LoVo (cell line): ENCODE results near the gene CORO6.

Experiments used
- DNase-seq: peaks from one replicate; pipeline ENCODE4 v3.0.0-alpha.2; 2016; ENCODE audit warnings: low spot score

The CORO6 gene

GRCh38 chr17:29612404-29613280 is 10.1 kb downstream of the CORO6 start:
- DNase-seq, result no peak

- DNase-seq, result no peak
Observed at GRCh38 chr17:29612094-29612403, 10.7 kb downstream of the CORO6 start.

DNA sequence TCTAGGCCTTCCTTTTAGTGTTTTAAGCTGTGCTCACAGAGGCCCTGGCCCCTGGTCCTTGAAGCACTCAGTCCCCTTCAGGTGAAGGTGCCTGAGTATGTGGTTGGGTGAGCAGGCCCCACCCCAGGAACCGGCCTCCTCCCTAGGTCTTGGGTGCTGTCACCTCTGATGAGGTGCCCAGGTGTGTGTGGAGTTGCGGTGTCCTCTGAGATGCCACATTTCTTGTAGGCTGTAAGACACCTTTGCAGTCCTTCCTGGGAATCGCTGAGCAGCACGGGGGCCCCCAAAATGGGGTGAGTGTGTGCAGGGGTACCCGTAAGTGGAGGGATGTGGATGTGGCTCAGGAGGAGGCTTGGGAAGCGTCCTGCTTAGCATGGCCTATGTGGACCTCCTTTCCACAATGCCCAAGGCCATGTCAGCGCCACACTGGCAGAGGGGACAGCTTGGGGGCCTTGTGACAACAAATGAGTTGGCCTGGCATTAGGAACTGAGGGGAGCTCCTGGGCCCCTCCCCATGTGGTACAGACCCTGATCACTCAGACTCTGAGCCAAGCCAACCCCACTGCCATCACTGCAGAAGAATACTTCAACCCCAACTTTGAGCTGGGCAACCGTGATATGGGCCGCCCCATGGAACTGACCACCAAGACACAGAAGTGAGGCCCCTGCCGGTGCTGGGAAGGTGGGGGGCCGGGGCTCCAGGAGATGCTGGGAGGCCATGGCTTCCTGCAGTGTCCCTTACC is 11.2 kb downstream of the CORO6 start:
- no peak for DNase-seq

DNA sequence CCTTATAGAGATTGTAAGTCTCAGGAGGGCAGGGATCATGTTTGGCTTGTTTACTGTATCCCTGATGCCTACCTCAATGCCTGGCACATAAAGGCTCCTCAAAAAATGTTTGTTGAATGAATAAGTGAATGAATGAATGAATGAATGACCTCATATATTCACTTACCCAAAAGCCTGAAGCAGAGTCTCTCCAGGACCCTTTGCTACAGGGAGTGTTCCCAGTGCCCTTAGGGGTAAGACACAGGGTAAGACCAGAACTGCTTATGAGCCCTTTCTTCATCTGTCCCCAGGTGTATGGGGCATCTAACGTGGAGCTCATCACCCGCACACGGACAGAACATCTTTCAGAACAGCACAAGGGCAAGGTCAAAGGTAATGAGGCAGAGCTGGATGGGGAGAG is 12.3 kb downstream of the CORO6 start:
- DNase-seq, result no peak

DNA sequence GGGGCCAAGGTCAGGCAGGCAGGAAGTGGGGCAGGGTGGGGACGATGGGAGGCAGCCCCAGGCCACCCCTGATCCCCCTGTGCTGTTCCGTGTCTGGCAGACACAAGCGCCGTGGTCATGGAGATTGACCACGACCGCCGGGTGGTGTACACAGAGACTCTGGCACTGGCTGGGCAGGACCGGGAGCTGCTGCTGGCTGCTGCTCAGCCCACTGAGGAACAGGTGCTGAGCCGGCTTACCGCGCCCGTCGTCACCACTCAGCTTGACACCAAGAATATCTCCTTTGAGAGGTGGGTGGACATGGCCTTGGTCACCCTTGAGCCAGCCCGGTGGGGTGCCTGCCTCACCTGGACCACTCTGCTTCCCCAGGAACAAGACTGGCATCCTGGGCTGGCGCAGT is 13.7 kb downstream of the CORO6 start:
- no peak for DNase-seq

DNA sequence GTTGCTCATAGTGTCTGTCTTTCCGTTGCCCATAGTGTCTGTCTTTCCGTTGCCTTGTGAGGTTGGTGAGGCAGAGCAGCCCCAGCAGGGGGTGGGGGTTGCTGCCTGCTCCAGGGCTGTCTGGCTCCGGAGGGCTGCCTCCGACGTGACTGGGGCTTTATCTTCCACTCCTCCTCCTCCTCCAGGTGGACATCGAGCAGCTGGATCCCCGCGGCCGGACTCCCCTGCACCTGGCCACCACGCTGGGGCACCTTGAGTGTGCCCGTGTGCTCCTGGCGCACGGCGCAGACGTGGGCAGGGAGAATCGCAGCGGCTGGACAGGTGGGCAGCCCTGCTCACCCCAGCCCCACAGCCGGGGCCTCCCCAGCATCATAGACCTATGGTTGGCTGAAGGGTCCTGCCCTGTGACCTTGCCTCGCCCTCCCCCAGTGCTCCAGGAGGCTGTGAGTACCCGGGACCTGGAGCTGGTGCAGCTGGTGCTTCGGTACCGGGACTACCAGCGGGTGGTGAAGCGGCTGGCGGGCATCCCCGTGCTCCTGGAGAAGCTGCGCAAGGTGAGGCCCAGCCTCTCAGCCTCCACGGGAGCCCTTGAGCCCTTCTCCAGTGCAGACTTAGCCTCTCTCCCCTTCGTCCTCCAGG is 15.0 kb downstream of the CORO6 start:
- no peak for DNase-seq

- DNase-seq, result no peak
Observed at GRCh38 chr17:29603109-29603674, 19.5 kb downstream of the CORO6 start.

DNA sequence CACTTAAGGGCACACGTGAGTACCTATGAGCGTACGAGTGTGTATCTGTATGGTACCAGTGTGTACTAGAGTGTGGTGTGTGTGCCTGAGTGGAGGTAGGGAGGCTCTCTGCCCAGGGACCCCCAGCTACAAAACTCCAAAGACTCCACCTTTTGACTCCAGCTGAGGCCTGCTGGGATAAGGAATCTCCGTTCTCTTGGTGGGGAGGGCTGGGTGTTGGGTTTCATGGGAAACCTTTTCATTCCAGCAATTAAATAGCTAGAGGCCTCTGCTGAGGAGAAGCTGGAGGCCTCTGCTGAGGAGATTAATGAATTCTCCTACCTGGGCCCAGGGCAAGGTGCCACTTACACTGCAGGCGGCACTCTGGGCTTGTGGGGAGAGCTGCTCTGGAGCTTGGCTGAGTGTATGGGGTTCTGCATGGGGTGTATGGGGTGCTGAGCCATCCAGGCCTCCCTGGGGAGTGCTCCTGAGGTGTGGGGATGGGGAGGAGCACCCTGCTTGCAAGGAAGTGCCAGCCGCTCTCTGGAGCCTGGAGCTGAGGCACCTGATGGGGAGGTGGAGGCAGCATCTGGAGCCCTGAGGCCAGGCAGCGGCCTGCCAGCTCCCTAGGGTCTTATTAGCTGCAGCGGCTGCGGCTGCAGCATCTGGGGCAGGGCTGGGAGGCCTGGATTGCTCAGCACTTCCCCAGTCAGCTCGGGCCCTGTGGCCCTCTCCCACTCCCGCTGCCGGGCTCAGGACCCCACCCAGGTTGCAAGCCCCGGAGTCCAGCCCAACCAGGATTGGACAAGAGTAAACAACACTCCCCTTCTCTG is 25.1 kb downstream of the CORO6 start:
- DNase-seq, result no peak

- no peak for DNase-seq
Observed at GRCh38 chr17:29596811-29597210, 25.9 kb downstream of the CORO6 start.

DNA sequence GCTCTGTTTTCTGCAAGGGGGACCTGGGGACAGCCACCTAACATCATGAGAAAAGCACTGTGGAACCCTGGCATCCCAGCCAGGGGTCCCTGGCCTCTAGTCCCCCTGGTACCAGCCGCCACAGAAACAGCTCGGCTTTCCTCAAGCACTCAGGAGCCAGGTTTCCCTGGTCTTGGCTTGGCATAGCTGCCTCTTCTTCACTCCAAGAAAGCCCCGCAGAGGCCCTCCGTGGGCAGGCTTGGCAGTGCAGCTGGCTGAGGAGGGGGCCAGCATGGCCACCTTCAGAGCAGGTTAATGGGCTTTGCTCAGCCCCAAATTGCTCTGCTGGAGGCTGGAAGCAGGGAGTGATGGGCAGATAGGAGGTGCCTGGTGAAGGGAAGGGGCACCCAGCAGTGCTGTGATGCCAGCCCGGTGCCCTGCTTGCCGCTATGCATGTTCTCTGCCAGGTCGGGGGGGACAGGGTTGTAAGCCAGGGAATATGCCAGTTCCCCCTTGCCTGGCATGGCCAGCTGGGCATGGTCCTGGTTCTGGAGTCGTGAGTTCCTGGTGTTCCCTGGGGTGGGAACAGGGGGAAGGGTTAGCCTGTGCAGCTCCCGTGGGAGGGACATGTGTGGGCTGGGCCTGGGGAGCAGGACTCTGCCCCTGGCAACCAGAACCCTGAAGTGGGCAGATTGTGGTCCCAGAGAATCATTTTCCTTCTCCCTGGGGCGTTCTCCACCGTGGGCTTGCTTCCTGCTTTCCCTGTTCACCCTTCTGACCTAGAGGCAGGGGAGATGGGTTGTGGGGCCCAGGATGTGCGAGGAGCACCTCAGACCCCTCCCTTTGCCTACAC is 26.6 kb downstream of the CORO6 start:
- no peak for DNase-seq

DNA sequence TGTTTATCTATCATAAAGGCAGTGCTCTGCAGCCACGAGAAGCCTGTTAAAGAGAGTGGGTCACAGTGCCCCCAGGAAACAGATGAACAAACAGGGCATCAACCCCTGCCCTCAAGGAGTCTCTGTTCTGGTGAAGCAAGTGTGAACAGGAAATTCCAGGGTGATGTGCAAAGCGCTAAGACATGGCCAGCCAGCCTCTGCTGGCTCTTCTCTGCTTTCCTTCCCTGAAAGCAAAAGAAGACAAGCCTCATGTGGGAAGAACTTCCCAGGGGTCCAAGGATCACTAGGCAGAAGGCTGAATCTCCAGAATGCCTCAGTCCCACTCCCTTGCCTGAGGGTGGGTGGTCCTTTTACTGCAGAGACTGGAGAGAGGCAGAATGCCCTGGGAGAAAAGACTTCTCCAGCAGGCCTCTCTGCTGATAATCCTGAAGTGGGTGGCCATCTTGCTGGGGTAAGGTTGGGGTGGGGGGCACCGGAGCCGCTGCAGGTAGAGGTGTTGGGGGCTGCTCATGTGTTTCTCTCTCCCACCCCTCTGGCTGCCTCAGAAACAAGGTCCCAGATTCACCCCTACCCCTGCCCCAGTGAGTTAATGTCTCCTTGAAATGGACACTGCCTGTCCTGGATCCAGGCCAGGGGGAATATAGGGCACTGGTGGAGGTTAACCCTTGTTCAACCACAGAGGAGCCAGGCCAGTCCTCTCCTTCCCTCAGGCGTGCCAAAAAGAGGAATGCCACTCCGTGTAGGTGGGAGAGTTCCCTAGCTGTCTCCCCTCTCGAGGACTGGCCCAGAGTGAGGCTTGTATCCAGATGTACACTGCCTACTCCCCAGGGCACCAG is 27.4 kb downstream of the CORO6 start:
- DNase-seq, result no peak

DNA sequence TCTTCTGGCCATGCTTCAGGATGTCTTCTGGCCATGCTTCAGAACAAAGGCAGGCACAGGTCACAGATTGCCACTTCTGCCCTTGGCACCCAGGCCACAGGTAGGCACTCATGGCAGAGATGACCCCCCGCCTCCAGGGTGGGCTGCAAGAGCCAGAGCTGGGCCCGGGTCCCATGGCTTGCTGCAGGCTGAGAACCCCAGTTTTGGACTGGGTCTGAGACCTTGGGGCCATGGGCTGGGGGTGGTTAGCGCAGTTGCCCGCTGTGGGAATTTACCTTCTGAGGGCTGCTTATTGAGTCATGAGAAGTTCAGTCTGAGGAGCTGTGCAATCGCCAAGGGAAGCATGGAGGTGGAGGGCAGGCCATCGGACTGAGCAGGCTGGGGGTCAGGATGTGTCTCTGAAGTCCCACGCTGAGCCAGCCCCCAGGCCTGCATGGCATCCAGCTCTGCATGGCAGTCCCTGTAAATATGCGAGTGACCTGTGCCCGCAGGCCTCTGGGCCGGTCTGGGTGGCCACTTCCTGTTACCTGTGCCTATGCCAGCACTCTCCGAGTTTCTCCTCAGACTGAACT is 28.1 kb downstream of the CORO6 start:
- no peak for DNase-seq

DNA sequence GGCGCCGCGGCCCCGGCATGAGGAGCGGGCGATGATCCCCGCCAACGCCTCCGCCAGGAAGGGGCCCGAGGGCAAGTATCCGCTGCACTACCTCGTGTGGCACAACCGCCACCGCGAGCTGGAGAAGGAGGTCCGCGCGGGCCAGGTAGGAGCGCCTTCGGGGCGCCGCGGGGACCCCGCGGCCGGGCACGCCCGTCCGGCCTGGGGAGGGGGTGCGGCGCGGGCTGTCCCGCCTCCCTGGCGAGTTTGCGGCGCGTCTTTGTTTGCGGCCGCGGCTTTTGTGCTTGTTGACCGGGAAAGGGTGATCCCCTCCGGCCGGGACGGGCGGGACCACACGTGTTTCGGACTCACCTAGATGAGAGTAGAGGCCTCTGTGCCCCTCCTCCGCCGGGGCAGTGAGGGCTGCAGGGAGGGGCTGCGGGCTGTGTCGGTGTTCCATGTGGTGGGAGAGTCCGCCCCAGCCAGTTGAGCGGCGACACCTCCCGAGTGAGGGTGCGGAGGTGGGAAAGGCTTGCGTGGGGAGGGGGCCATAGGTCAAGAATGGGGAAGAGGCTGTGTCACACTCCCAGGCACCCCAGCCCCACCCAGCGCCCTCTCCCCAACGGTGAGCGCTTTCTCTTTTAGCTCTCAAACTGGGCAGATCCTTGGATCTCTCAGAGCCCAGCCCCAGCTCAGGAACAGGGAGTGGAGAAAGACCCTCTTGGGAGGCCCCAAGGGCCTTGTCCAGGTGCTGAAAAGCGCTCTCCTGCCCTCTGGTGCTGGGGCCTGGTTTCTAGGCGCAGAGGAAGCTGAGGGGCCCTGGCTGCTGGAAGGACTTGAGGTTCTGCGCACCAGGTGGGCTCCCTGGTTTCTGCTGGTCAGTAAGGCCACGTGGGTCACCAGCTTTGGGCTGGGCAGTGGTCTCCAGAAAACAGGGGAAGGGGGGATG is 28.9 kb downstream of the CORO6 start:
- DNase-seq, result peak; percentile 39

DNA sequence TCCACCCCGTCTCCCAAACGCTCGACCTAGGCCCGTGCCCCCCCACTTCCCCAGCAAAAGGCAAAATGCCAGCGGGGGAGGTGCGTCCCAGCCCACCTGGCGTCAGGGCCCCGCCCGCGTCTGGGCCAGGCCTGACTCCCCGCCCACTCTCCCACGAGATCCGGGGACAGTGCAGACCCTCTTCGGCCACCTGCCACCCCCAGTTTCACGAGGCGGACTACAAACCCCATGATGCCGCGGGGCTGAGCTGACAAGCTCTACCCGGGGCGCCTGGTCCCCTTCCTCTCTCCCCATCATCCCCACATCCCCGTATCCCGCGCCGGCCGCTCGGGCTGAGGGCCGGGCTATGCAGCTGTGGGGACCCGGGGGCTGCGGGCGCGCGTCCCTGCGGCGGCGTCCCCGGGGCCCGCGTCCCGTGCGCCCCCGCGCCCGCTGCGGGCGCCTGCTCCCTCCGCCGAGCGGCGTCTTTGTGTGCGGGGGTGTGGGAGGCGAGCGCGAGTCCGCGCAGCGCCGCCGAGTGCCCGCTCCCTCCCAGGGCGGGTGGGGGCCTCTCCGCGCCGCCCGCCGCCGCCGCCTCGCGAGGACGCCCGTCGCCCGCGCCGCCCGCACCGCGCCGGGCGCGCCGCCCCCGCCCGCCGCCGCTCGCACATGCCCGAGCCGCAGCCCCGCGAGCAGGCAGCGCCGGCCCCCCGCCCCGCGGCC is 29.7 kb downstream of the CORO6 start, which contains the start of gene ANKRD13B:
Gene ANKRD13B (plus strand): TSS at position 283 of the 702 bp plus-strand sequence. CDS start 490 bp downstream, outside the sequence.
- peak; percentile 24 for DNase-seq

DNA sequence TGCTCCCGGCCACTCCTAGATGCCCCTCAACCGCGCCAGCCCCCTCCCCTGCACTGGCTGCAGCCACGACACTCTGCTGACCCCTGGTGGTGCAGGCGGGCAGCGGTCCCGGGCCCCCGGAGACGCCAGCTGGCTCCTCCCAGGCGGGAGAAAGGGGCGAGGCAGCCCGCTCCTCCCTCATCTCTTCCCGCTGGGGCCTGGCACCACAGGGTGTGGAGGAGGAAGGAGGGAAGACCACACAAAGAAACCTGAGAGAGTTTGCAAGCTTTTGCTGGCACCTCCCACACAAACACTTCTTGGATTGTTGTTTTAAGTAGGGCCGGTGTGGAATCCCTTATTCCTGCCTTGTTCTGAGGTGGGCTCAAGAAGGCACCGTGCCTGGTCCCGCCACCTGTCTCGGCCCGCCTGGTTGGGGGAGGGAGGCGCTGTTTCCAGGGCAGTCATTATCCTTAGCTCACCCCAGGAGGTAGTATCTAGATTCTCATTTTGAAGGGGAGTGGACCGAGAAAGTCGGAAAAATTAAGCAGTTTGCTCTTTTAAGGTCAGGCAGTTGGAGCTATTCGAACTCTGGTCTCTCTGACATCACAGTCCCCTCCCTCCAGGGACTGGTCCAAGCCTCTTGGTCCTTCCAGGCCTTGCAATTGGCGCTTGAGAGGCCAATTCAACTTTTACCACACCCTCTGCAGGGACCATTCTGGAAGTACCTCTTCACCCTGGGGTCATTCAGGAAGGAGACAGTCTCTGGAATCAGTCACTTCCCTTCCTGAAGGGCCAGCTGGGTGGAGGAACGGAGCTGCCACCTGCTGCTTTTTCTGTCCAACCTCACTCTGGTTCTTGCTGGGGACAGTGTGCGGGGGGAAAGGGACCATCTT is 30.7 kb downstream of the CORO6 start:
- DNase-seq, result peak; percentile 90

GRCh38 chr17:29591146-29591736 is 31.5 kb downstream of the CORO6 start:
- no peak for DNase-seq
